SK-N-SH (cell line): Measurements from ENCODE around the gene RRAGC. TPM values are rescaled to one million over a fixed set of nuclear protein-coding genes. Genes with fewer than 3 reads are reported as not detected.

Experiments used
- CTCF ChIA-PET: fragments of 300-600, 350-600 bp; formaldehyde crosslinking; extraction: SDS; loops from one replicate; lab custom pipeline; 2021; lab: Yijun Ruan, JAX
- POLR2A ChIA-PET: fragments of 350-600 bp; sonication (Branson Sonifier 250); formaldehyde crosslinking; extraction: SDS; loops from one replicate; lab custom pipeline; 2020; ENCODE audit warnings: antibody characterized with exemption, inconsistent platforms; lab: Yijun Ruan, JAX
- DNase-seq: peaks from one replicate; pipeline ENCODE4 v3.0.0; 2012
- H2AFZ ChIP-seq: fragments of 200-600 bp; sonication (generic); 2 replicates; pipeline ENCODE4 v1.8.1; 2016; ENCODE audit warnings: antibody characterized with exemption, mild to moderate bottlenecking, low read depth
- H3F3A ChIP-seq: fragments of 200-600 bp; sonication (generic); replicated peaks from 2 replicates; pipeline ENCODE3; 2016; ENCODE audit warnings: antibody characterized with exemption, mild to moderate bottlenecking; ENCODE audit not compliant: insufficient read depth
- H3K27ac ChIP-seq, 2 experiments: fragments of 200-500 bp in 1 of 2; fragments of 200-600 bp in 1 of 2; sonication (Bioruptor generic) in 1 of 2; sonication (generic), shearing (Covaris generic) in 1 of 2; 2 replicates each; pipeline versions ENCODE4 v1.5.1 to v1.6.1; 2014 to 2016; ENCODE audit warnings: low read depth in 2 of 2, inconsistent platforms in 1 of 2, low read length in 1 of 2, mild to moderate bottlenecking in 1 of 2, mixed read lengths in 1 of 2
- H3K27me3 ChIP-seq: fragments of 200-600 bp; sonication (generic), shearing (Covaris generic); 2 replicates; pipeline ENCODE4 v1.6.1; 2016; ENCODE audit warnings: mixed run types; ENCODE audit not compliant: insufficient read depth
- H3K36me3 ChIP-seq, 2 experiments: fragments of 200-500 bp in 1 of 2; fragments of 200-600 bp in 1 of 2; sonication (Bioruptor generic) in 1 of 2; sonication (generic) in 1 of 2; replicated peaks in 1 of 2; 2 replicates each; pipeline versions ENCODE3 to v1.5.1; 2014 to 2016; ENCODE audit warnings: low read length in 1 of 2, mild to moderate bottlenecking in 1 of 2; ENCODE audit not compliant: insufficient read depth in 2 of 2, control insufficient read depth in 1 of 2
- H3K4me1 ChIP-seq, 2 experiments: fragments of 200-500 bp in 1 of 2; fragments of 200-600 bp in 1 of 2; sonication (Bioruptor generic) in 1 of 2; sonication (generic), shearing (Covaris generic) in 1 of 2; 2 replicates each; pipeline versions ENCODE4 v1.5.1 to v1.6.1; 2014 to 2016; ENCODE audit warnings: low read depth in 1 of 2, low read length in 1 of 2, mixed run types in 1 of 2; ENCODE audit not compliant: insufficient read depth in 2 of 2, control insufficient read depth in 1 of 2
- H3K4me2 ChIP-seq: fragments of 200-600 bp; sonication (generic), shearing (Covaris generic); 2 replicates; pipeline ENCODE4 v1.6.1; 2017; ENCODE audit warnings: mixed run types
- H3K4me3 ChIP-seq, 2 experiments: fragments of 200-500 bp in 1 of 2; fragments of 200-600 bp in 1 of 2; sonication (Bioruptor generic) in 1 of 2; sonication (generic), shearing (Covaris generic) in 1 of 2; 2 replicates each; pipeline versions ENCODE4 v1.5.1 to v1.8.1; 2014 to 2016; ENCODE audit warnings: low read depth in 2 of 2, inconsistent platforms in 1 of 2, low read length in 1 of 2, mild to moderate bottlenecking in 1 of 2, mixed read lengths in 1 of 2, moderate library complexity in 1 of 2
- H3K79me2 ChIP-seq: fragments of 200-600 bp; sonication (generic); 2 replicates; pipeline ENCODE4 v1.8.1; 2017; ENCODE audit warnings: mild to moderate bottlenecking; ENCODE audit not compliant: insufficient read depth
- H3K9ac ChIP-seq: fragments of 200-600 bp; sonication (generic); 2 replicates; pipeline ENCODE4 v1.6.1; 2017; ENCODE audit warnings: mixed run types
- H3K9me2 ChIP-seq: fragments of 200-600 bp; sonication (generic); 2 replicates; pipeline ENCODE4 v1.6.1; 2017; ENCODE audit warnings: mixed run types
- H3K9me3 ChIP-seq: fragments of 200-600 bp; sonication (generic); 2 replicates; pipeline ENCODE4 v1.6.1; 2017; ENCODE audit warnings: mixed run types, mild to moderate bottlenecking, moderate library complexity
- H4K20me1 ChIP-seq: fragments of 200-600 bp; sonication (generic); 2 replicates; pipeline ENCODE4 v1.6.1; 2017; ENCODE audit warnings: mild to moderate bottlenecking, mixed run types; ENCODE audit not compliant: insufficient read depth
- CHD2 ChIP-seq: fragments of 150-350 bp; IDR thresholded peaks from 2 replicates; pipeline ENCODE4 v1.6.1; 2018; ENCODE audit warnings: low read length; ENCODE audit not compliant: partially characterized antibody
- ELF1 ChIP-seq: IDR thresholded peaks from 2 replicates; pipeline ENCODE4 v1.4.0; 2012
- FOSL2 ChIP-seq: IDR thresholded peaks from 2 replicates; pipeline ENCODE4 v1.4.0; 2012; ENCODE audit warnings: low read depth, mild to moderate bottlenecking, moderate library complexity, borderline replicate concordance
- FOXJ3 ChIP-seq: sonication (generic); formaldehyde crosslinking; IDR thresholded peaks from 2 replicates; pipeline ENCODE4 v1.5.1; 2020; ENCODE audit warnings: mild to moderate bottlenecking, missing genetic modification reagents
- FOXM1 ChIP-seq: IDR thresholded peaks from 2 replicates; pipeline ENCODE4 v1.4.0; 2012; ENCODE audit warnings: low read depth, mild to moderate bottlenecking
- GABPA ChIP-seq: IDR thresholded peaks from 2 replicates; pipeline ENCODE4 v1.4.0; 2012; ENCODE audit warnings: low read depth, mild to moderate bottlenecking
- MXI1 ChIP-seq: IDR thresholded peaks from 2 replicates; pipeline ENCODE4 v1.6.1; 2012; ENCODE audit warnings: mild to moderate bottlenecking, low read depth, low read length, improper control_type of control experiment
- WGBS: methylation state at CpG from one replicate; pipeline ENCODE4 v1.1.6; 2017; ENCODE audit warnings: low lambda C conversion rate; 5-methylcytosine and 5-hydroxymethylcytosine counted together
- polyA plus RNA-seq, 3 experiments: library from polyadenylated mRNA; depleted of rRNA; stranded (reverse); fragments of >200 nt; gene quantifications; 2 replicates each; pipeline ENCODE4 v1.2.3, GENCODE V29; 2012
- TF ChIP-seq, protein P1 (sequence below): IDR thresholded peaks from 2 replicates; pipeline ENCODE4 v1.4.0; 2012; ENCODE audit warnings: low read depth, borderline replicate concordance
- TF ChIP-seq, protein P2 (sequence below): IDR thresholded peaks from 2 replicates; pipeline ENCODE4 v1.6.1; 2012; ENCODE audit warnings: mild to moderate bottlenecking, low read depth, low read length, moderate library complexity
- TF ChIP-seq, protein P3 (sequence below): IDR thresholded peaks from 2 replicates; pipeline ENCODE4 v1.4.0; 2012; ENCODE audit warnings: low read depth
- TF ChIP-seq, protein P4 (sequence below): fragments of 150-350 bp; IDR thresholded peaks from 2 replicates; pipeline ENCODE4 v1.6.1; 2017; ENCODE audit warnings: antibody characterized with exemption, low read length, low read depth, borderline replicate concordance
- TF ChIP-seq, protein P5 (sequence below): IDR thresholded peaks from 2 replicates; pipeline ENCODE4; 2012

RRAGC gene
- polyA plus RNA-seq, 1 of the 3 experiments (the other 2 are of a cell fraction), result 9.6 TPM

DNA sequence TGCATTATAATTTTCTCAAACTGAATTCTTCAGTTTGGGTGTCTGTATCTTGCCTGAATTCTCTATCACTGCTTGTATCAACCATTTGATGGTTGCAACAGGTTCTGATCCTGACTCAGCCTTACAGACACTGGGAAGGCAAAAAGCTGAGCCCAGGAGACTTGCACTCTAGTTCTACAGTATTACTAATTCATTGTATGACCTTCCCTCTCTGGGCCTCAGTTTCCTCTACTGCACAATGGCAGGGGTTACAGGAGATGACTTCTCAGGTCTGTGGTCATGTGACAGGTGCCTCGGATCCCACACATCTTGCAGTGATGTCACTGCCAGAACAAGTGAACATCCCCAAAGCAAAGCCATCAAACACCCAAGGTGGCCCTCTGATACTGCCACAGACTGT lies 38.7 kb downstream of the RRAGC start:
- Histone ChIP-seq H3K27me3 (peaks cover 85% of the 10 kb centered on the region), H3K79me2 (no peaks in the 10 kb centered on the region), H3F3A (no peaks in the 10 kb centered on the region), H3K9ac (no peak overlapping the region), H3K27ac (no peak overlapping the region), H3K9me2 (no peaks in the 10 kb centered on the region)
- no peak for DNase-seq
- 0% methylated on average over 1 of the region's 1 CpG for WGBS
- TF ChIP-seq, protein P1, sequence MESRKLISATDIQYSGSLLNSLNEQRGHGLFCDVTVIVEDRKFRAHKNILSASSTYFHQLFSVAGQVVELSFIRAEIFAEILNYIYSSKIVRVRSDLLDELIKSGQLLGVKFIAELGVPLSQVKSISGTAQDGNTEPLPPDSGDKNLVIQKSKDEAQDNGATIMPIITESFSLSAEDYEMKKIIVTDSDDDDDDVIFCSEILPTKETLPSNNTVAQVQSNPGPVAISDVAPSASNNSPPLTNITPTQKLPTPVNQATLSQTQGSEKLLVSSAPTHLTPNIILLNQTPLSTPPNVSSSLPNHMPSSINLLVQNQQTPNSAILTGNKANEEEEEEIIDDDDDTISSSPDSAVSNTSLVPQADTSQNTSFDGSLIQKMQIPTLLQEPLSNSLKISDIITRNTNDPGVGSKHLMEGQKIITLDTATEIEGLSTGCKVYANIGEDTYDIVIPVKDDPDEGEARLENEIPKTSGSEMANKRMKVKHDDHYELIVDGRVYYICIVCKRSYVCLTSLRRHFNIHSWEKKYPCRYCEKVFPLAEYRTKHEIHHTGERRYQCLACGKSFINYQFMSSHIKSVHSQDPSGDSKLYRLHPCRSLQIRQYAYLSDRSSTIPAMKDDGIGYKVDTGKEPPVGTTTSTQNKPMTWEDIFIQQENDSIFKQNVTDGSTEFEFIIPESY, result no peak
- TF ChIP-seq FOXJ3 (CRISPR knock-in tag) (no peak), CHD2 (no peak), ELF1 (no peak), FOXM1 (no peak), FOSL2 (no peak), MXI1 (no peak), GABPA (no peak)
- TF ChIP-seq, protein P2, sequence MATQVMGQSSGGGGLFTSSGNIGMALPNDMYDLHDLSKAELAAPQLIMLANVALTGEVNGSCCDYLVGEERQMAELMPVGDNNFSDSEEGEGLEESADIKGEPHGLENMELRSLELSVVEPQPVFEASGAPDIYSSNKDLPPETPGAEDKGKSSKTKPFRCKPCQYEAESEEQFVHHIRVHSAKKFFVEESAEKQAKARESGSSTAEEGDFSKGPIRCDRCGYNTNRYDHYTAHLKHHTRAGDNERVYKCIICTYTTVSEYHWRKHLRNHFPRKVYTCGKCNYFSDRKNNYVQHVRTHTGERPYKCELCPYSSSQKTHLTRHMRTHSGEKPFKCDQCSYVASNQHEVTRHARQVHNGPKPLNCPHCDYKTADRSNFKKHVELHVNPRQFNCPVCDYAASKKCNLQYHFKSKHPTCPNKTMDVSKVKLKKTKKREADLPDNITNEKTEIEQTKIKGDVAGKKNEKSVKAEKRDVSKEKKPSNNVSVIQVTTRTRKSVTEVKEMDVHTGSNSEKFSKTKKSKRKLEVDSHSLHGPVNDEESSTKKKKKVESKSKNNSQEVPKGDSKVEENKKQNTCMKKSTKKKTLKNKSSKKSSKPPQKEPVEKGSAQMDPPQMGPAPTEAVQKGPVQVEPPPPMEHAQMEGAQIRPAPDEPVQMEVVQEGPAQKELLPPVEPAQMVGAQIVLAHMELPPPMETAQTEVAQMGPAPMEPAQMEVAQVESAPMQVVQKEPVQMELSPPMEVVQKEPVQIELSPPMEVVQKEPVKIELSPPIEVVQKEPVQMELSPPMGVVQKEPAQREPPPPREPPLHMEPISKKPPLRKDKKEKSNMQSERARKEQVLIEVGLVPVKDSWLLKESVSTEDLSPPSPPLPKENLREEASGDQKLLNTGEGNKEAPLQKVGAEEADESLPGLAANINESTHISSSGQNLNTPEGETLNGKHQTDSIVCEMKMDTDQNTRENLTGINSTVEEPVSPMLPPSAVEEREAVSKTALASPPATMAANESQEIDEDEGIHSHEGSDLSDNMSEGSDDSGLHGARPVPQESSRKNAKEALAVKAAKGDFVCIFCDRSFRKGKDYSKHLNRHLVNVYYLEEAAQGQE, result no peak
- TF ChIP-seq, protein P3, sequence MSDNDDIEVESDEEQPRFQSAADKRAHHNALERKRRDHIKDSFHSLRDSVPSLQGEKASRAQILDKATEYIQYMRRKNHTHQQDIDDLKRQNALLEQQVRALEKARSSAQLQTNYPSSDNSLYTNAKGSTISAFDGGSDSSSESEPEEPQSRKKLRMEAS, result no peak
- TF ChIP-seq, protein P4, sequence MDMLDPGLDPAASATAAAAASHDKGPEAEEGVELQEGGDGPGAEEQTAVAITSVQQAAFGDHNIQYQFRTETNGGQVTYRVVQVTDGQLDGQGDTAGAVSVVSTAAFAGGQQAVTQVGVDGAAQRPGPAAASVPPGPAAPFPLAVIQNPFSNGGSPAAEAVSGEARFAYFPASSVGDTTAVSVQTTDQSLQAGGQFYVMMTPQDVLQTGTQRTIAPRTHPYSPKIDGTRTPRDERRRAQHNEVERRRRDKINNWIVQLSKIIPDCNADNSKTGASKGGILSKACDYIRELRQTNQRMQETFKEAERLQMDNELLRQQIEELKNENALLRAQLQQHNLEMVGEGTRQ, result no peak
- TF ChIP-seq, protein P5, sequence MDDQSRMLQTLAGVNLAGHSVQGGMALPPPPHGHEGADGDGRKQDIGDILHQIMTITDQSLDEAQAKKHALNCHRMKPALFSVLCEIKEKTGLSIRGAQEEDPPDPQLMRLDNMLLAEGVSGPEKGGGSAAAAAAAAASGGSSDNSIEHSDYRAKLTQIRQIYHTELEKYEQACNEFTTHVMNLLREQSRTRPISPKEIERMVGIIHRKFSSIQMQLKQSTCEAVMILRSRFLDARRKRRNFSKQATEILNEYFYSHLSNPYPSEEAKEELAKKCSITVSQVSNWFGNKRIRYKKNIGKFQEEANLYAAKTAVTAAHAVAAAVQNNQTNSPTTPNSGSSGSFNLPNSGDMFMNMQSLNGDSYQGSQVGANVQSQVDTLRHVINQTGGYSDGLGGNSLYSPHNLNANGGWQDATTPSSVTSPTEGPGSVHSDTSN, result no peak
- TF ChIP-seq, all 33 proteins: peak for 0
- Histone ChIP-seq H3K4me2 (no peak overlapping the region), H3K36me3 (no peaks in the 10 kb centered on the region), H2AFZ (no peak overlapping the region), H4K20me1 (no peaks in the 10 kb centered on the region), H3K4me1 (peaks cover 0 to 2% of the 10 kb centered on the region in 2 experiments; a peak in 1 of 4 replicates), H3K4me3 (no peak overlapping the region), H3K9me3 (no peaks in the 10 kb centered on the region)
- CTCF ChIA-PET, result interaction anchor here (7.2 kb wide), 1 partner anchor 12 kb away, joined by 58 read pairs; no protein-coding TSS in a partner anchor
- POLR2A ChIA-PET, result no interaction called here
